ENCODE data around the gene TMEM165. TPM values are rescaled to one million over a fixed set of nuclear protein-coding genes. Genes with fewer than 3 reads are reported as not detected.

Gene TMEM165
- total and polyA plus RNA-seq, 8 donors: 82.4 to 201 (median 101) TPM

- Histone ChIP-seq H3K4me3 (no peak overlapping the region), H3K9me3 (no peaks in the 10 kb centered on the region), H3K27ac (peak overlapping the region; percentile 16 to 19), H3K36me3 (peaks cover 0 to 84% of the 10 kb centered on the region in 2 donors), H3K27me3 (no peaks in the 10 kb centered on the region), H3K4me1 (no peaks in the 10 kb centered on the region)
- DNase-seq: no peak
- ATAC-seq: peak; percentile 95
- no peak for TF ChIP-seq CTCF (IDR thresholded peaks at IDR 0.05)
- intact Hi-C loops (cut with DNase I): no loop called here
These were observed 36.1 kb downstream of the TMEM165 start for GRCh38 chr4:55431710-55432336.

GRCh38 chr4:55435141-55435841, 39.5 kb downstream of the TMEM165 start:
- ATAC-seq: peak; percentile 14
- DNase-seq: peak in 1 of 4 donors; percentile 10
- no peaks in the 10 kb centered on the region for H3K4me1 ChIP-seq
- H3K36me3 ChIP-seq: peaks cover 0 to 63% of the 10 kb centered on the region in 2 donors
- H3K9me3 ChIP-seq: no peaks in the 10 kb centered on the region
- no peak overlapping the region for H3K27ac ChIP-seq
- no peaks in the 10 kb centered on the region for H3K27me3 ChIP-seq
- no peak overlapping the region for H3K4me3 ChIP-seq
- TF ChIP-seq CTCF (IDR thresholded peaks at IDR 0.05): peak in 1 of 2 donors; percentile 7
- intact Hi-C loops (cut with DNase I): no loop called here

- Histone ChIP-seq H3K36me3 (peaks cover 0 to 58% of the 10 kb centered on the region in 2 donors), H3K27me3 (no peaks in the 10 kb centered on the region), H3K4me3 (no peak overlapping the region), H3K4me1 (no peaks in the 10 kb centered on the region), H3K27ac (no peak overlapping the region), H3K9me3 (no peaks in the 10 kb centered on the region)
- no peak for DNase-seq
- ATAC-seq: no peak
- no peak for TF ChIP-seq CTCF (IDR thresholded peaks at IDR 0.05)
- intact Hi-C loops (cut with DNase I): no loop called here
These were observed 41.6 kb downstream of the TMEM165 start for GRCh38 chr4:55437356-55437796.

- TF ChIP-seq CTCF (IDR thresholded peaks at IDR 0.05): no peak
- Histone ChIP-seq H3K9me3 (no peaks in the 10 kb centered on the region), H3K27ac (no peak overlapping the region), H3K27me3 (no peaks in the 10 kb centered on the region), H3K4me1 (no peaks in the 10 kb centered on the region), H3K36me3 (peaks cover 0 to 58% of the 10 kb centered on the region in 2 donors), H3K4me3 (no peak overlapping the region)
- intact Hi-C loops (cut with DNase I): no loop called here
- ATAC-seq: no peak
- no peak for DNase-seq
These were observed 42.1 kb downstream of the TMEM165 start for GRCh38 chr4:55437823-55438222.

- Histone ChIP-seq H3K27me3 (no peaks in the 10 kb centered on the region), H3K36me3 (peaks cover 0 to 58% of the 10 kb centered on the region in 2 donors), H3K4me1 (no peaks in the 10 kb centered on the region), H3K27ac (no peak overlapping the region), H3K4me3 (no peak overlapping the region), H3K9me3 (no peaks in the 10 kb centered on the region)
- TF ChIP-seq CTCF (IDR thresholded peaks at IDR 0.05): no peak
- ATAC-seq (no peak), DNase-seq (no peak)
- intact Hi-C loops (cut with DNase I): no loop called here
These were observed 42.6 kb downstream of the TMEM165 start for GRCh38 chr4:55438314-55438713.

Measured in left lung (tissue), 10 donors.